NB4 (cell line): ENCODE data around the gene RNF214.

ENCODE experiments used
- MYC ChIP-seq: IDR thresholded peaks from 2 replicates; pipeline ENCODE4 v1.6.1; 2011; ENCODE audit warnings: low read depth, low read length
- POLR2A ChIP-seq: IDR thresholded peaks from 2 replicates; pipeline ENCODE4 v1.6.1; 2011; ENCODE audit warnings: mild to moderate bottlenecking; ENCODE audit not compliant: insufficient read length; ENCODE audit errors: extremely low read depth
- TF ChIP-seq, protein P1 (sequence below): IDR thresholded peaks from one replicate; pipeline ENCODE4 v1.5.1; 2012; ENCODE audit warnings: low read depth, low read length
- TF ChIP-seq, protein P2 (sequence below): IDR thresholded peaks from 2 replicates; pipeline ENCODE4 v1.6.1; 2011; ENCODE audit warnings: low read depth, low read length

DNA sequence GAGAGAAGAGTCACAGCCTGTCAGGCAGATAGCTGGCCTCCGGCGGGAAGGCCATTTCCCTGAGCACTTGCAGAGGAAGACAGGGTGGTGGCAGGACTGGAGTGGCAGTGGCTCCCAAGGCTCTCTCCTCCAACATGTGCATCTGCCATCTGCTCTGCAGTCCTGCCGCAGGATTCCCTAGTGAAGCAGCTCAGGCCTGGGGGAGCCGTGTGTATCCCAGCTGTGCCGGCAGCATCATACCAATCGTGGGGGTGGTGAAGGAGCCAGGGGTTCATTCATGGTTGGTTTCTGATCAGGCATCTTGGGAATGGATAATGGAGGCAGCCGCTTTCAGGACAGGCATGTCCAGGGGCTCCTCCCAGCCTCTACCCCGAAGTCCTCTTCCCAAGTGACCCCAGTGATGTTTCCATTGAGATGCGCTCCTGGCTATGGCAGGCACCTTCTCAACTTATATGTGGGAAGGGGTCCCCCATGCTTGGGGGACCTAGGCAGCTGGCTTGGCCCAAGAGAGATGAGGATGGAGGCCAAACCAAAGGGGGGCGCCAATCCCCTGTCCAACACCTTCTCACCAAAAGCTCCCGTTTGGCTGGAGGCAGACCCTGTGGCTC is 27.2 kb upstream of the RNF214 start:
- TF ChIP-seq, protein P1, sequence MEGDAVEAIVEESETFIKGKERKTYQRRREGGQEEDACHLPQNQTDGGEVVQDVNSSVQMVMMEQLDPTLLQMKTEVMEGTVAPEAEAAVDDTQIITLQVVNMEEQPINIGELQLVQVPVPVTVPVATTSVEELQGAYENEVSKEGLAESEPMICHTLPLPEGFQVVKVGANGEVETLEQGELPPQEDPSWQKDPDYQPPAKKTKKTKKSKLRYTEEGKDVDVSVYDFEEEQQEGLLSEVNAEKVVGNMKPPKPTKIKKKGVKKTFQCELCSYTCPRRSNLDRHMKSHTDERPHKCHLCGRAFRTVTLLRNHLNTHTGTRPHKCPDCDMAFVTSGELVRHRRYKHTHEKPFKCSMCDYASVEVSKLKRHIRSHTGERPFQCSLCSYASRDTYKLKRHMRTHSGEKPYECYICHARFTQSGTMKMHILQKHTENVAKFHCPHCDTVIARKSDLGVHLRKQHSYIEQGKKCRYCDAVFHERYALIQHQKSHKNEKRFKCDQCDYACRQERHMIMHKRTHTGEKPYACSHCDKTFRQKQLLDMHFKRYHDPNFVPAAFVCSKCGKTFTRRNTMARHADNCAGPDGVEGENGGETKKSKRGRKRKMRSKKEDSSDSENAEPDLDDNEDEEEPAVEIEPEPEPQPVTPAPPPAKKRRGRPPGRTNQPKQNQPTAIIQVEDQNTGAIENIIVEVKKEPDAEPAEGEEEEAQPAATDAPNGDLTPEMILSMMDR, result no peak
- TF ChIP-seq POLR2A (no peak), MYC (no peak)
- TF ChIP-seq, protein P2, sequence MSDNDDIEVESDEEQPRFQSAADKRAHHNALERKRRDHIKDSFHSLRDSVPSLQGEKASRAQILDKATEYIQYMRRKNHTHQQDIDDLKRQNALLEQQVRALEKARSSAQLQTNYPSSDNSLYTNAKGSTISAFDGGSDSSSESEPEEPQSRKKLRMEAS, result no peak
